ENCODE measurements around the gene WNT3.

WNT3 gene

GRCh38 chr17:46742565-46743270, 75.8 kb downstream of the WNT3 start:
- intact Hi-C loops (cut with DNase I) = no loop called here
- no peak for DNase-seq

GRCh38 chr17:46741122-46741730, 77.3 kb downstream of the WNT3 start:
- DNase-seq = no peak
- intact Hi-C loops (cut with DNase I) = no loop called here

GRCh38 chr17:46739982-46740381, 78.5 kb downstream of the WNT3 start:
- intact Hi-C loops (cut with DNase I) = no loop called here
- DNase-seq = no peak

- intact Hi-C loops (cut with DNase I) = no loop called here
- no peak for DNase-seq
Measured at GRCh38 chr17:46738544-46738943, 79.9 kb downstream of the WNT3 start.

GRCh38 chr17:46737326-46737725, 81.2 kb downstream of the WNT3 start:
- intact Hi-C loops (cut with DNase I) = no loop called here
- no peak for DNase-seq

GRCh38 chr17:46736100-46736499, 82.4 kb downstream of the WNT3 start:
- intact Hi-C loops (cut with DNase I) = no loop called here
- no peak for DNase-seq

- intact Hi-C loops (cut with DNase I) = no loop called here
- DNase-seq = no peak
Measured at GRCh38 chr17:46733837-46734475, 84.5 kb downstream of the WNT3 start.

- intact Hi-C loops (cut with DNase I) = no loop called here
- no peak for DNase-seq
Measured at GRCh38 chr17:46732754-46733398, 85.6 kb downstream of the WNT3 start.

- intact Hi-C loops (cut with DNase I) = no loop called here
Measured at GRCh38 chr17:46732160-46732559, 86.3 kb downstream of the WNT3 start.

GRCh38 chr17:46730679-46731078, 87.8 kb downstream of the WNT3 start:
- DNase-seq = no peak
- intact Hi-C loops (cut with DNase I) = no loop called here

More at GRCh38 chr17:46732160-46732559, 86.3 kb downstream of the WNT3 start:
- DNase-seq = no peak

- intact Hi-C loops (cut with DNase I) = no loop called here
- DNase-seq = no peak
Measured at GRCh38 chr17:46730026-46730425, 88.5 kb downstream of the WNT3 start.

- intact Hi-C loops (cut with DNase I) = no loop called here
- no peak for DNase-seq
Measured at GRCh38 chr17:46727572-46728348, 90.7 kb downstream of the WNT3 start.

GRCh38 chr17:46726206-46726605, 92.3 kb downstream of the WNT3 start:
- no peak for DNase-seq
- intact Hi-C loops (cut with DNase I) = no loop called here

- intact Hi-C loops (cut with DNase I) = no loop called here
- DNase-seq = no peak
Measured at GRCh38 chr17:46722662-46723285, 95.7 kb downstream of the WNT3 start.

GRCh38 chr17:46720408-46720807, 98.1 kb downstream of the WNT3 start:
- no peak for DNase-seq
- intact Hi-C loops (cut with DNase I) = no loop called here

GRCh38 chr17:46719891-46720290, 98.6 kb downstream of the WNT3 start:
- no peak for DNase-seq
- intact Hi-C loops (cut with DNase I) = no loop called here

- intact Hi-C loops (cut with DNase I) = no loop called here
- peak in 1 of 10 donors; percentile 78 for DNase-seq
Measured at GRCh38 chr17:46717999-46718398, 100.5 kb downstream of the WNT3 start.
